HG03064 (cell line): ENCODE results near the gene GARIN5B.

Source experiments
- ATAC-seq: cut with Tn5 transposase; IDR thresholded peaks from one replicate; pipeline ENCODE4 v1.9.1; 2021; ENCODE audit warnings: low read depth; ENCODE audit not compliant: unreplicated experiment

Gene GARIN5B

DNA sequence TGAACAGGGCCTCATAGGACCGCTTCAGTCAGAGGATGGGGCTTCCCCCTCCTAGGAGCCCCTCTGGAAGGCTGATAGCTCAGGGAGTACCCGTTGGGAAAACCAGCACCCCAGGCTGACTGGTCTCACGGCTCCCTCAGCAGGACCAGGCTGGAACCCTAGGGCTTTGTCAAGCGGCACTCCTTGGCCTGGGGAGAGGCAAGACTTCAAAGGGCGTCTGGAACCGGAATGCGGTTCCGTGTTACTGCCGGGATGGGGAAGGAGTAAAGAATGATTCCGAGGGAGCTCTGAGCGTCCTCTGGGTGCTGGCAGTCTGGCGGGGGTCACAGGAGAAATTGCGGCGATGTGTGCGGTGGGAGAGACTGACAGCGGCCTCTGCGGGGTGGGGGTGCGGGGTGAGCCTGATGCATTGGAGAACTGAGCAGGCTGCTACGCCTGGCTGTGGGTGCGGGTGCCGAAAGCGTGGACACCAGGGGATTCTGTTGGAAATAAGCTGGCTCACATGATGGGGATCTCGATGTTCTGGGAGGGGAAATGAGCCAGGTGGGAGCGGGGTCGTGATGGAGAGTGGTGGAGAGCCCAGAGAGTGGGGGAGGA, 10.4 kb downstream of the GARIN5B start:
- no peak for ATAC-seq

DNA sequence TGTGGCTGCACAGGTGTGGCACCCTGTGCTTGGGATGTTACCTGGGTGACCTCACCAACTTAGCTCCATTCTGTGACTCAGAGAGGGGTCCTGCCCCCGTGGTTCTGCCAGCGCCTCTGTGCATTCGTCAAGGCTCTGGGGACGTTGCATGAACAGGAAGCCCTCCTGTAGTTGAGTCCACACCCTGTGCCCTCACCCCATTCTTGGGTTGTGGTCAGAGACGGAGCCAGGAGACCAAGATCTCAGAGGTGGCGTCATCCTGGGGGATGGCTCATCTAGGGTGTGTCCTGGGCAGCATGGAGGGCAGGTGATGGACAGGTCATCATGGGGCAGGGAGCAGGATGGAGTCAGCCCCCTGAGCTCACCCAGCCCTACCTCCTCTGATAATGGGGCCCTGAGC, 11.0 kb downstream of the GARIN5B start:
- no peak for ATAC-seq

DNA sequence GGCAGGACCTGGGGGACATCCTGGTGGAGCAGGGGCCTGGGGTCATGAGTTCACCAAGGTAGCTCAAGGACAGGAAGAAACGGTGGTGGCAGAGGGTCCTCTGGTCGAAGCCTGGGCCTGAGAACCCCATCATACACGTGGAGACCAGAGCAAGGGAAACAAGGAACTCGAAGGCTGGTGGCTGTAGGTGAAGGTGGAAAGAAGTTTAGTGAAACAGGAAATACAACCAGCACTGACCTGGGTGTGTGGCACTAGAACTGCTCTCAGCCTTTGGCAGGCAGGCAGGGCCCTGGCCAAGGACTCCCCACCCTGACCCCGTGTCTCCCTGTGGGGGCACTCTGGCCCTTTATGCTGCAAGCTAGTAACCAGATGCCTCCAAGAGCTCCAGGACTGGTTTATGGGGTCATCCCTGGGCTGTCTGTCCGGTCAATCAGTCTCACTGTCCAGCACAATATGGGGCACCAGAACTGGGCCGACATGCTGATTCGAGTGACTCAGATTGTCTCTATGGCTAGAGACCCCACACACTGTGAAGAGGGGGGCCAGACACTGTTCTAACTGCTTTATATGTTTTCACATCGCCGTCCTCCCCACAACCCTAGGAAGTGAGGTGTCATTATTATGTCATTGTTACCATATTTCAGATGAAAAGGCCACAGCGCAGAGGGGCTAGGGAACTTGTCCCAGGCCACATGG, 12.3 kb downstream of the GARIN5B start:
- ATAC-seq = no peak

DNA sequence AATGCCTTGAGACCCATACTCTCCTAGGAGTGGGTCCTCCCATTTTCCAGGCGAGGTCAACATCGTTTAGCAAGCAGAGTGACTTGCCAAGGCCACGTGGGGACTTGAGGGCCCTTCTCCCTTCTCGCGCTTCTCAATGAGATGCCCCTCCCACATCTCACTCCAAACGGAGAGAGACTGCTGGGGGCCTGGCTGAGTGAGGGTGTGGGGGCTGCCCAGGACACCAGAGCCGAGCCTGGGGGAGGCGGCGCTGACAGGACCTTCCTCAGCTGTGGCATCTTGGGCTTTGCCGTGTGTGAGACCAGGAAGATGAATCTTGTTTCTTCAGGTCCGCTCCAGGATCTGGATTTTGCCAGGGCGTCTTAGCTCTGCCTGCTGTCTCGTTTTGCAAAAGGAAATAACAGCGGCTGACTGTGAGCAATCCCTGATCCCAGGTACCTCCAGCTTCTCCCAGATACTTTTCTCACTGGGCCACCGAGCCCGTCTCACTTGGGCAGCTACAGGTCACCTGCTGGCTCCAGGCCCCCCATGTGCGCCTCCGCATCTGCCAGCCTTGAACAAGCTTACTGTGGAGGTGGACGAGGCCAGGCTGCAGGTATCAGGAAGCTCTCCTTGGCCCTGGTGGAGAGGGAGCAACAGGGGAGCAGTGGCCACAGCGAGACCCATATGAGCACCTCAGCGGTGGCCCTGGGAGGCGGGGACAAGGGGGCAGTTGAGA, 14.6 kb downstream of the GARIN5B start:
- no peak for ATAC-seq

DNA sequence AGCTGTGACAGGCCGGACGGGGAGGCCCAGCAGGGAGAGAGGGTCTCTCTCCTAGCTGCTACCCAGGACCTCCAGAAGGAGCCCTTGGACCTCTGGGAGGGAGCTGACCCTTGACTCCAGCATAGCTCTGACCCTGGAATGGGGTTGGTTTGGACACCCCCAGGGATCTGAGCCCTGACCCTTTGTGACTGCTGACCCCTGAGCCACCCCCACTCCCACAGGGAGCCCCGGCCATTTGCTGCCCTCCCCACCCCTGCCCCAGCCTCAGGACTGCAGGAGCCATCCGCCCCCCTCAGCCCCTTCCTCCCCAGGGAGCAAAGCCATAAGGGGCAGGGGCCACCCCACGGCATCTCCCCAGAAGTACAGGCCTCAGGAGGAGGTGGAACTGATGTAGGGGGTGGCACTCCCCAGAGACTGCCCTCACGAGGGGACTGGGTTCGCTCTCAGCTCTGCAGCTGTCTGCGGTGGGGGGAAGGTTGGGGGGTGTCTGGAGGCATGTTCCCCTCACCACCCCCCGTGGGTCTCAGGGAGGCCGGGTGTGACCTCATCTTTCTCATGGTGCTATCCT, 15.5 kb downstream of the GARIN5B start:
- no peak for ATAC-seq

DNA sequence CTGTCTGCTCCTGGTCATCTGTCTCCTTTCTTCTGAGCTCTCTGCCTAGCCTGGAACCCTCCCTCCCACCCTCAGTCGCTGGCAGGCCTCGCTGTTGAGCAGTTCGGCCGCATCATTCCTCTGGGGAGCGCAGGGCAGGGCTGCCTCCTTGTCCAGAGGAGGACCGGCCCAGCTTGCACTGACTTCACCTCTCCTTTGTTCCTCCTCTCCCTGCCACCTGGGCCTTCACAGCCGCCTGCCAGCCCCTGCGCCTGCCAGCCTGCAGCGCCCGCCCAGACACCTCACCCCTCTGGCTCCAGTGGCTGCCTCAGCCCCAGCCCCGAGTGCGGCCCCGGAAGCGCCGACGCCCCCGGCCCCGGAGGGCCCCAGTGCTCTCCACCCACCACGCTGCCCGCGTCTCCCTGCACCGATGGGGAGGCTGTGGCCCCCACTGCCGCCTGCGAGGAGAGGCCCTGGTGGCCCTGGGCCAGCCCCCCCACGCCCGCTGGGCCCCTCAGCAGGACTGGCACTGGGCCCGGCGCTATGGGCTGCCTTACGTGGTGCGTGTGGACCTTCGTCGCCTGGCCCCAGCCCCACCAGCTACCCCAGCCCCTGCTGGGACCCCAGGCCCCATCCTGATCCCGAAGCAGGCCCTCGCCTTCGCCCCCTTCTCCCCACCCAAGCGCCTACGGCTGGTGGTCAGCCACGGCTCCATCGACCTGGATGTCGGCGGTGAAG, 16.2 kb downstream of the GARIN5B start:
- no peak for ATAC-seq

DNA sequence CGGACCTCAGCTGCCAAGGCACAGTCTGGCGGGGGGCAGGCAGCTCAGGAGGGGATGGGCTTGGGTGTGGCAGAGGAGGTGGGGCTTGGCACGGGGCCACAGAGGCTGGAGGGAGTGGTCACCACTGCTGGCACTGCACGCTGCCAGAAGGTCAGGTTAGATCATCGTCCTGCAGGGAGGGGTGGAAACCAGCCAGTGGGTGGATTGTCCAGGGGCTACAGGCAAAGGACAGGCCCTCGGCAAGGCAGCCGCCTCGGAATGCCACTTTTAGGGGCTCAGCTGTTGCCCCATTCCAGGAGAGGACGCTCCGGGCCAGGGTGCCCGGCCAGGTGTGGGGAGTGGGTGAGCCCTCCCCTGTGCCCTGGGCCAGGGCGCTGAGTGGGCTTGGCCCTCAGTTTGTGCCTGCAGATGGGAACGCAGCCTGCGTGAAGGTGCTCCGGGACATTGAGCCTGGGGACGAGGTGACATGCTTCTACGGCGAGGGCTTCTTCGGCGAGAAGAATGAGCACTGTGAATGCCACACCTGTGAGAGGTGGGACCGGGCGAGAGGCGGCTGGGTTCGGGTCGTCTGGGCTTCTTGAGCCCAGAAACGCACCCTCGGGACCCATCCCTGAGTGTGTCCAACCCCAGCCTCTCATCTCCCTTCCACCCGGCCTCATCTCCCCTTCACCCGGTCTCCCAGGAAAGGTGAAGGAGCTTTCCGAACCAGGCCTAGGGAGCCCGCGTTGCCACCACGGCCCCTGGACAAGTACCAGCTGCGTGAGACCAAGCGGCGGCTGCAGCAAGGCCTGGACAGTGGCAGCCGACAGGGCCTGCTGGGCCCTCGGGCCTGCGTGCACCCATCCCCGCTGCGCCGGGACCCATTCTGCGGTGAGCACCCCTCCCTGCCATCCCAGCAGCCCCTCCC, 17.0 kb downstream of the GARIN5B start:
- no peak for ATAC-seq

DNA sequence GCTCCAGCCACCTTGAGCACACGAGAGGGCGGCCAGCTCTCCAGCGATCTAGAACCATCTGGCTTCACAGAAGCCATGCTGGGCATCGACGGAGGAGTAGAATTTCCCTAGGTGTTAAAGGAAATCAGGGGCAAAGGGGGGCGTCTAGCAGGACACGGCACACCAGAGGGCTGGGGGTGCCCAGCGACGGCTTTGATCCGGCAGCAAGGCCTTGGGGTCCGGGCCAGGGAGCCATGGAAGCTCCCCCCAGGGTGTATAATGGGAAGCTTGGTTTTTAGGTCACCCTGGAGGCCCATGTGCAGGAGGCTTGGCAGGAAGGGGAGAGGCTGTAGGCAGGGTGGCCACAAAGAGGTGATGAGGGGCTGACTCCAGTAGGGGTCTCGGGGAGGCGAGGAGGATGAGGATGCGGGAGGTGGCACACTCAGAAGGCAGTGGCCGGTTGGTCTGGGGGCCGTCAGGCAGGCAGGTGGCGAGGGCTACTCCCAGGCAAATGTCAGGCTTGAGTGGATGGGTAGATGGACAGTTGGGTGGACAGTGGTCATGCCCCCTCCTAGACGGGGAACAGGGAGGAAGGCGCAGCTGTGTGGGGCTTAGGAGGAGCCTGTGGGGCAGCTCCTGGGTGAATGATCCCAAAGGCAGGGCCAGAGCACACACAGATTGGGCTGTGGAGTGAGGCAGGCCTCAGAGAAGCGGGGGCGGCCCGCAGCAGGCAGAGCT, 17.8 kb downstream of the GARIN5B start:
- no peak for ATAC-seq

DNA sequence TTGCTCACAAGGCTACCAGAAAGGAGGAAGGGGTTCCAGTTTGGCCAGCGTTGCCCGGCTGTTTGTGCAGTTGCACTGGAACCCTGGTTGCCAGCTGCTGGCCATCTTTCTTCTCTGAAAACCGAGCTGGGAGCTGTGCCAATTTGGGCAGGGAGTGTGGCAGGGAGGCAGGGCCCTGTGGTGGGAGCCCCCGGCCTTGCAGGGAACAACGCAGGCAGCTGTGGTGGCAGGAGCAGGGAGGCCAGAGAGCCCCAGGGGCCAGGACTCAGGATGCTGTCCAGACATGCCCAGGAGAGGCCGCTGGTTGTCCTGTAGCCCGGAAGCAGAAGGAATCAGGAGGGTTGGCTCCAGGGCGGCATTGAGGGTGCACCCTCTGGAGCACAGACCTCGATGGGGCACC, 18.6 kb downstream of the GARIN5B start:
- ATAC-seq = no peak

DNA sequence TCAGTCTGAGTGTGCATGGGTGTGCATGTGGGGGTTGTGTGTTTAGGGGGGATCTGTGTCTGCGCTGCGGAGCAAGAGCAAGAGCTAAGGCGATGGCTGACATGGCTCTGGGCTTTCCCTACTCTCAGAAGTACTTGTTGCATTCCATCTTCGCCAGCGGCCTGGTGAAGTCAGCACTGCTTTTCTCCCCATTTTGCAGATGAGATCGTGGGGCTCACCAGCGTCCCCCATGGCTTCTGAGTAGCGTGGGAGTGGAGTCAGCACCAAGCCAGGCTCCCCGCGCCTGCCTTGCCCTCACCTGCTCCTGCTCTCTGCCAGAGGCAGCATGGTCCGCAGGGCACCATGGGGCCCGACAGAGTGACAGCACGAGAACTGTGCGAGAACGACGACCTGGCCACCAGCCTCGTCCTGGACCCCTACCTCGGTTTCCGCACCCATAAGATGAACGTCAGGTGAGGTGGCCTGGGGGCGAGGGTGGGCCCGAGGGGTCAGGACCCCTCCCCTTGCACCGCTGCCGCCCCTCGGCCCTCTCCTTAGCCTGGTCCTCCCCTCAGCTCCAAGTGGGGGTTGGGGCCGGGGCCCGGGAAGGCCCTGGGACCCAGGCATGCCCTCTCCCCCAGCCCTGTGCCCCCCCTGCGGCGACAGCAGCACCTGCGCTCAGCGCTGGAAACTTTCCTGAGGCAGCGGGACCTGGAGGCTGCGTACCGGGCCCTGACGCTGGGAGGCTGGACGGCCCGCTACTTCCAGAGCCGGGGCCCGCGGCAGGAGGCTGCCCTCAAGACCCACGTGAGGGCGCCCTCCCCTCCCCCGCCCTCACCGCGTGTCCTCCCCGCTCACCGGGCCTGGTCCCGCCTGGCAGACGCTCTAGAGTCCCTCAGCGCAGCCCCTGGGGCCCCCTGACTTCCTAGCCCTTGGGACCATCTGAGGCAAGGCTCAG, 21.2 kb downstream of the GARIN5B start:
- no peak for ATAC-seq

DNA sequence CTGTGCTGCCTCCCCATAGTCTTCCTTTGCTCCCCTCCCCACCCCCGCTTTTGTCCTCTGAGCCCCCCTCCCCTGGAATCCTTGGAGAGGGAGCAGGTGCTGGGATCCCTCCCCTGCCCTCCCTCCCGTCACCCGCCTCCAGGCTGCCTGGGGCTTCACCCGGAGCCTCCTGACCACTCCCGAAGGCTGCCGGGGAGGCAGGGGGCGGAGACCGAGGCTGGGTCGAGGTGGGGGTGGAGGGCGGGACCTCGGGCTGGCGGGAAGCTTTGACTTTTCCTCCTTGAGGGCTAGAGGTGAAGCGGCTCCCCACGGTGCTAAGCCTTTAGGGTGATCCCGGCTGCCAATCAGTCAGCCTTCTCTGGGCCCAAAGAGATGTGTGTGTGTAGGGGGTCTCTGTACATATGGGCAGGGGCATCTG, 21.9 kb downstream of the GARIN5B start:
- ATAC-seq = no peak

DNA sequence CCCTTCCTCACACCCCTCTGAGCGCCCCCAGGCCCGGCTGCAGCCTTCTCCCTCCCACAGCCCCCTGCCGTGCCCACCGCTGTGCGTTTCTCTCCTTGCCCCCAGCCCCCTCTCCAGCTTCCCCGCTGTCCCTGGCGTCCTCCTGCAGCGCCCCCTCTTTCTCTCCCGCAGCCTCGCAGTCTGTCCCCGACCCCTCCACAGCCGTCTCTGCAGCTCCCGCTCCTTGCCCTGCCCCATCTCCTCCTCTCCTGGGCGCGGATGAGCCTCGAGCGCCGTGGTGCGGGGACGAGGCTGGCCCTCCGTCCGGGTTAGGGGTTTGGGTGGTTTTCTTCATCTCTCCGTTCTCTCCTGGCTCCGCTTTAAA, 22.3 kb downstream of the GARIN5B start:
- ATAC-seq = no peak

DNA sequence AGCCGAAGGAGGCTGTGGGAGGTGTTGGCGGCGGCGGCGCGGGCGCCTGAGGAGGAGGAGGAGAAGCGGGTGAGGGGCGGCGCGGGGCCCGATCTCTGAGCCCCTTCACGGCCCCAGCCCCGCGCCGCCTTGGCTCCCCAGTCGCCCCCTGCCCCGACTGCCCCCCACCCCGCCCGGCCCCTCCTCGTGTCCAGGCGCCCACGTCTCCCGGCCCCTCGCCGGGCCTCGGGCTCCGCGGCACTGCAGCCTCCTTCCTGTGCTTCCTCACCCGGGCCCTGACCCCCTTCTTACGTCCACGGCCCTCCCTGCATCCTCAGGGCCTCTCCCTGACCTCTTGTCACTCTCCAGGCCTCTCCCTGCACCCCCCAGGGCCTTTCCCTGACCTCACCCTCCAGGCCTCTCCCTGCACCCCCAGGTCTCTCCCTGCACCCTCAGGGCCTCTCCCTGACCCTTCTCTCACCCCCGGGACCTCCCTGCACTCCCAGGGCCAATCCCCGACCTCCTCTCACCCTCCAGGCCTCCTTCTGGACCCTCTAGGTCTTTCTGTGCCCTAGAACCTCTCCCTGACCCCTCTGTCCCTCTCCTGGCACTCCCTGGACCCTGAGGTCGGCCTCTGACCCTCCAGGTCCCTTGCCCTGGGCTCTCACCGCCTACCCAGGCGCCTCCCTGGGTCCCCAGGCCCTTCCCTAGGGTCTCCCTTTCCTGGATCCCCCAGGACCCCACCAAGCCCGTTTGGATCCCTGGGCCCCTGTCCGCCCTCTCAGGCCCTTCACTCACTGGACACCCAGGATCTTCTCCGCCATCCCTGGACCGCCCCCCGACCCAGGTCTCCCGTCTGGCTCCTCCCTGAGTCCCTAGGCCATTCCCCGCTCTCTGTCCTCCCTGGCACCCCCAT, 22.9 kb downstream of the GARIN5B start:
- ATAC-seq = peak; percentile 3

DNA sequence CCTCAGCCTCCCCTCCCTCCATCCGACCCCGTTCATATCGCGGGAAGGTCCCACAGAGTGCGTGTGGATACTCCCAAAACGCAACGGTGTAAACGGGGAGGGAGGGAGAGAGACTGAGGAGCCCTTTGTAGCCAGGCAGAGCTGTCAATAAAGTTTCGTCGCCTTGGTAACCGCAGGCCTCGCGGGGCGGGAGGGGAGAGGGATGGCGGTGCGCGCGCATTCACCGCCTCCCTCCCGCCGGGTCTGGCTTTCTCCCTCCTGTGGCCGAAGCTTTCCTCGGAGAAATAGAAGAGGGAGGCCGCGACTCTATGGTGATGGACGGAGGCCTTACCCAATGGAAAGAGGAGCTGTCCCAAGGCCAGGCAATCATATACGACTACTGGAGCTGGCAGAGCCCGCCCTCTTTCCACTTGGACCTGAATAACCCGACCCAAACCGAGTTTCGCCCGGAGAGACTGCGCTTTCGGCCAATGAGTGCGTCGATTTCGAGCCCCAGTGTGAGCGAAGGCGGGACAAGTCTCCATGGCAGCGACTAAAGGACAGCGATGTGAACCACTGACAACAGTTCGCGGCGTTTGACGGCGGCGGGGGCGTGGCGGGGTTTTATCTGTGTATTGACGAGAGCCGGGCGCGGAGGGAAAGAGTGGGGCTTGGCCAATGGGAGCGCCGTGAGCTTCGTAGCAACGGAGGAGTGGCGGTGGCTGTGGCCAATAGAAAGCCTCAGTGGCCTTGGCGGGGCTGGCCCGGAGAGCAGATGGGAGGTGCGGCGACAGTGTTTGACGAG, 23.8 kb downstream of the GARIN5B start, which contains the start of gene KMT5C:
Gene KMT5C, plus strand, starts transcription at position 772 of the 784 bp plus-strand sequence. CDS start 2,061 bp downstream, outside the sequence.
- ATAC-seq = peak; percentile 72

DNA sequence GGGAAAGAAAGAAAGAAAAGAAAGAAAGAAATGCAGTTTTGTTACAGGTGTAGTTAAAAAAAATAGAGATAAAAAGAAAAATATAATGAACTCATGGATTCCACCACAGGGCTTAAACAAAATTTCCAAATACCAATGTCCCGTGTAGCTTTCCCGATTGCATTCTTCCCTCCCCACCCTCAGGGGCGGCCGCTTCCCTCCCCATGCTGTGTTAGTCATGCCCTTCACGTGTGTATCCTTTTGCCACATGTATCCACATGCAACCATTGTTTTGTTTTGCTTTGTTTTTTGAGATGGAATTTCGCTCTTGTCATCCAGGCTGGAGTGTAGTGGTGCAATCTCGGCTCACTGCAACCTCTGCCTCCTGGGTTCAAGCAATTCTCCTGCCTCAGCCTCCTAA, 27.0 kb downstream of the GARIN5B start:
- no peak for ATAC-seq

DNA sequence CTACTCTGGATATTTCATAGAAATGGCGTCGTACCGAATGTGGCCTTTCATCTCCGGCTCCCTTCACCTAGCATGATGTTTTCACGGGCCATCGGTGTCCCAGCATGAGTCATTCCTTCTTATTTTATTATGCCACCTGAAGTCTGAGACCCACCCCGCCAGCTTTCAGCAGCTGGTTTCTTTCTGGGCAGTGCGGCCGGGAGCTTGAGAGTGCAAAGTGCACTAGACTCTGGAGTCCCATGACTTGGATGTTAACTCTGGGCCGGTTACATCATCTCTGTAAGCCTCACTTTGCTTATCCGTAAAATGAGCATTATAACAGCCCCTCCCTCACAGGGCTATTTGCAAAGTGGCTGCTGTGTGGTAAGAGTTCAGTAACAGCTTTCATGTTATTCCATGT, 29.2 kb downstream of the GARIN5B start:
- ATAC-seq = no peak
